HG03139 (cell line): ENCODE measurements around the gene ZDHHC24.

Experiments used
- ATAC-seq: cut with Tn5 transposase; IDR thresholded peaks from one replicate; pipeline ENCODE4 v1.9.1; 2021; ENCODE audit not compliant: unreplicated experiment

Gene ZDHHC24

GRCh38 chr11:66475349-66476172, 70.3 kb downstream of the ZDHHC24 start:
- ATAC-seq = no peak

GRCh38 chr11:66473608-66474515, 72.0 kb downstream of the ZDHHC24 start:
- no peak for ATAC-seq

GRCh38 chr11:66473167-66473566, 72.7 kb downstream of the ZDHHC24 start:
- ATAC-seq = no peak

GRCh38 chr11:66472054-66472453, 73.8 kb downstream of the ZDHHC24 start:
- no peak for ATAC-seq

GRCh38 chr11:66471142-66471541, 74.7 kb downstream of the ZDHHC24 start:
- no peak for ATAC-seq
